GM20000 (cell line): ENCODE data around the gene NIM1K.

Source experiments
- DNase-seq: peaks from one replicate; pipeline ENCODE4 v3.0.0; 2012; ENCODE audit warnings: low spot score
- CTCF ChIP-seq: IDR thresholded peaks from 2 replicates; pipeline ENCODE4 v1.5.1; 2012; ENCODE audit warnings: mild to moderate bottlenecking, control low read depth; ENCODE audit errors: extremely low read depth, missing control alignments

NIM1K gene

DNA sequence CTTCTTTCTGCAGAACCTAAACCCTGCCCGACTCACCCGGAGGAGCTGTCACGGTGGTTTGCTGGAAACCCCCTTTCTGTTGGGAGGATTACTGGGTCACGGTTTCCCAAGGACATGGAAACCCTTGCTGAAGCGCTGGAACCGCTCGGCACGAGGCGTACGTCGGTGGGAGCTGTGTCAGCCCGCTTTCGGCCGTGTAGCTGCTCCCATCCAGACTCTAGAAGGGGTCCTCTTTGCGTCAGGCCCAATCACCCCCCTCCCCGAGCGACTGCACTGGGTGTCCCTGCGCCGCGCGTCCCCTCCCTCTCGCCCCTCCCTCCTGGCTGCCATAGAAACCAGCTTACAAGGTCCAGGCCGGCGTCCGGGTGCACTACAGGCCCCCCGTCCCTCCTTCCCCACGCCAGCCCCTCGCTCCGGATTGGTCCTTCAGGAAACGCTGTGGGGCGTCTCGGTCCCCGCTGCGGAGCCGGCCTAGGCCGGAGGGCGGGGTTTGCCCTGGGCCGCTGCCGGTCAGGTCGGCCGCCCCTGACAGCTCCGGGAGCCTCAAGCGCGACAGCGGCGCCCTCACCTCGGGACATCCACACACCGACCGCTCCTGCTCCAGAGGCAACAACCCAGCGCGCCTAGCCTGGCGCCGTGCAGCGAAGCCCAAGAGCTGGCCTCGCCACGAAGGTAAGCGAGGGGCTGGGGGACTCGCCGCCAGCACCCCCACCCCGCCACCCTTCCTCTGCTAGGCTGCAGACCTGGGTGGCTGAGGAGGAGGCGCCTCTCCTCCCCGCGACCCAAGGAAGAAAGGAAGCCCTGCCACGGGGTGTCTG, at the start of gene NIM1K:
Gene NIM1K, plus strand, starts transcription at position 486 of the 818 bp plus-strand sequence. CDS start 53,551 bp downstream, outside the sequence.
- no peak for TF ChIP-seq CTCF
- peak; percentile 82 for DNase-seq

GRCh38 chr5:43145071-43145470, 47.0 kb upstream of the NIM1K start:
- no peak for TF ChIP-seq CTCF
- DNase-seq = no peak

DNA sequence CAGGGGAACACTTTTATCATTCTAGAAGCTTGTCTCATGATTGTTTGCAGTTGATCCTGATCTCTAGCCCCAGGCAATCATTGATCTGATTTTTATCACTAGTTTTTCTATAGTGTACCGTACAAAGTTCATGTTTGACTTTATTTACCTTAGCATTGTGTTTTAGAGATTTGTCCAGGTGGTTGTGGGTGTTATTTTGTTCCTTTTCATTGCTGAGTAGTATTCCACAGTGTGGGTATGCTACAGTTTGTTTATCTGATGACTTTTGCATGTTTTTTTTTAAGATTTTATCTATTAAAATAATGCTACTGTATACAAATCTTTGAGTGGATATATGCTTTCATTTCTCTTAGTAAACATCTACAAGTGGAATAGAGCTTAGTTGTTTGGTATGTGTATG, 45.1 kb upstream of the NIM1K start:
- DNase-seq = no peak
- no peak for TF ChIP-seq CTCF

DNA sequence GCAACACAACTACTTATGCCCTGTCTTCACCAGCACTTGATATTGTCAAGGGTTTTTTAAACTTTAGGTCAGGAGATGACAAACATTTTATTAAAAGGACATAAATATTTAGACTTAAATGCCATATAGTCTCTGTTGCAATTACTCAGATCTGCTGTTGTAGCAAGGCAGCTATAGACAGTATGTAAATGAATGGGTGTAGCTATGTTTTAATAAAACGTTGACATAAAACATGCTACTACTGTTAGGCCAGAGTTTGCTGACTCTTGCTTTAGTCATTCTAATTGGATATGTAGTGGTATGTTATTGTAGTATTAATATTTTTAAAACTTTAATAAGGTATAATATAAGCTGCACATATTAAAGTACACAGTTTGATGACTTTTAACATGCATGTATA, 43.6 kb upstream of the NIM1K start:
- DNase-seq = no peak
- TF ChIP-seq CTCF = no peak

DNA sequence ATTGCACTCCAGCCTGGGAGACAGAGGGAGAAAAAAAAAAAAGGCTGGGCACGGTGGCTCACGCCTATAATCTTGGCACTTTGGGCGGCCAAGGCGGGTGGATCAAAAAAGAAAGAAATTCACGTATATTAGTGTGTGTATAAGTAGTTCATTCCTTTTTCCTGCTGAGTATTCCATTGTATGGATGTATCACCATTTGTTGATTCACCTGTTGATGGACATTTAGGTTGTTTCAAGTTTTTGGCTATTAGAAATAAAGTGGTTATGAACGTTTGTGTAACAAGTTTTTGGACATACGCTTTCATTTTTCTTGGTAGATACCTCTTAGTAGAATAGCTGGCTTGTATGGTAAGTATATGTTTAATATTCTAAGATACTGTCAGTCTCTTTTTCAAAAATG, 42.8 kb upstream of the NIM1K start:
- no peak for TF ChIP-seq CTCF
- DNase-seq = no peak

- DNase-seq = no peak
- no peak for TF ChIP-seq CTCF
Observed at GRCh38 chr5:43150075-43150474, 42.0 kb upstream of the NIM1K start.

DNA sequence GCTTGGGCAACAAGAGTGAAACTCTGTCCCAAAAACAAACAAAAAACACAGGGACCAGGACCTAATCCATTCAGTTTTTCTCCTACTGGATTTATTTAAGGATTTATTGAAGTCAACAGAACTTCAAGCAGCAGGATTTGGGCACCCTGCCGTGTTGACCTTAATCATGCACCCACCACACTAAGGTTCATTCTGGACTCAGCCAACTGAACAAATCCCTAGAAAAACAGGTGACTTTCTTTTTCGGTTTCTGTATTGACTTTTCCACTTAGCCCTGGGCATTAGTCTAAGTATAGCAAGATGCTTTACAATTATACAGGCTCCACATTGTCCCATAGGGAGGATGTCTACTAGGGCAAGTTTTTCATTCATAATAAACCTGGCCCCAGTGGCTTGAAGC, 41.3 kb upstream of the NIM1K start:
- DNase-seq = no peak
- TF ChIP-seq CTCF = no peak
